Prostate gland (tissue), 2 donors: Measurements from ENCODE around the gene MBOAT1. TPM values are rescaled to one million over a fixed set of nuclear protein-coding genes. Genes with fewer than 3 reads are reported as not detected.

Experiments used
- DNase-seq: peaks from one replicate; pipeline ENCODE4 v3.0.0-alpha.2; 2019; ENCODE audit warnings: low spot score
- H3K27ac ChIP-seq, 2 donors: fragments of 200-600 bp; sonication (generic); 2 replicates each; pipeline ENCODE4 v1.5.1; 2017 to 2019
- H3K27me3 ChIP-seq: fragments of 200-600 bp; sonication (generic); replicated peaks from 2 replicates; pipeline ENCODE4 v1.5.1; 2019; ENCODE audit not compliant: insufficient read depth
- H3K36me3 ChIP-seq, 2 donors: fragments of 200-600 bp; sonication (generic); 1 replicate in 1 of 2; 2 replicates in 1 of 2; pipeline versions ENCODE4 v1.5.1 to v1.8.1; 2017 to 2019
- H3K4me1 ChIP-seq: fragments of 200-600 bp; sonication (generic); replicated peaks from 2 replicates; pipeline ENCODE4 v1.5.1; 2019
- H3K4me3 ChIP-seq, 2 donors: fragments of 200-600 bp; sonication (generic); 2 replicates each; pipeline ENCODE4 v1.5.1; 2017 to 2019
- H3K9me3 ChIP-seq: fragments of 200-600 bp; sonication (generic); 2 replicates; pipeline ENCODE4 v1.5.1; 2017
- POLR2A ChIP-seq: fragments of 450-650 bp; IDR thresholded peaks from one replicate; pipeline ENCODE4 v1.6.1; 2016; ENCODE audit warnings: antibody characterized with exemption, mild to moderate bottlenecking
- POLR2AphosphoS5 ChIP-seq: sonication (generic); formaldehyde crosslinking; IDR thresholded peaks from one replicate; pipeline ENCODE4 v1.6.1; 2017; ENCODE audit warnings: antibody characterized with exemption
- WGBS: methylation state at CpG from one replicate; pipeline ENCODE4 v1.1.5; 2018; 5-methylcytosine and 5-hydroxymethylcytosine counted together
- intact Hi-C: fragments of 100-400 bp; cut with DNase I; formaldehyde crosslinking; loops from one replicate; pipeline ENCODE4 v1.14.2; 2022
- total RNA-seq, 2 donors: library from RNA; depleted of rRNA; stranded (reverse); fragments of >200 nt; gene quantifications; one replicate each; pipeline ENCODE4 v1.1.0, GENCODE V29; 2016
- TF ChIP-seq, protein P1 (sequence below), 4 experiments: fragments of 200-600 bp in 2 of 4; fragments of 450-650 bp in 2 of 4; sonication (generic) in 2 of 4; IDR thresholded peaks; 1 replicate in 3 of 4; 2 replicates in 1 of 4; pipeline ENCODE4 v1.5.1; 2016 to 2019; ENCODE audit warnings: antibody characterized with exemption in 4 of 4, mild to moderate bottlenecking in 2 of 4, moderate library complexity in 2 of 4

MBOAT1 gene
- total RNA-seq, 2 donors from 2014 or later: 8.6 to 14.1 TPM

DNA sequence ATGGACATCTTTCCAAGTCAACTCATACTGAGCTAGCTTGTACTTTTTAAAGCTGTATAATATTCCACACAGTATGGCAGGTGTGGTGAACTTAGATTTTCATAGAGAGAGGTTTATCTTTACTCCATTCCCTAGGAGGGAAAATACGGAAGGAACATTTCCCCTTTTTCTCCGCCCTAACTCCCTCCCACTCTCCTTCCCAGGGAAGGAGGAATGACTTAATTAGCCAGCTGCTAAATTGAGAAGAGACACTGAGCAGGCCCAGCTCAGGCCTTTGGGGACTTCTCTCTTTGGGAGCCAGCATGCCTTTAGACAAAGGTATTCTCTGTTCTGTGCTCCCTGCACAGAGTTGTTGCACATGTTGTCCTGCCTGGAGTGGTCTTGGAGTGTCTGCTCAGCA, 46.1 kb downstream of the MBOAT1 start:
- Histone ChIP-seq H3K36me3 (no peaks in the 10 kb centered on the region), H3K4me1 (no peaks in the 10 kb centered on the region), H3K27me3 (no peaks in the 10 kb centered on the region), H3K4me3 (no peak overlapping the region), H3K9me3 (no peaks in the 10 kb centered on the region), H3K27ac (no peak overlapping the region)
- no peak for TF ChIP-seq POLR2A
- TF ChIP-seq, protein P1, sequence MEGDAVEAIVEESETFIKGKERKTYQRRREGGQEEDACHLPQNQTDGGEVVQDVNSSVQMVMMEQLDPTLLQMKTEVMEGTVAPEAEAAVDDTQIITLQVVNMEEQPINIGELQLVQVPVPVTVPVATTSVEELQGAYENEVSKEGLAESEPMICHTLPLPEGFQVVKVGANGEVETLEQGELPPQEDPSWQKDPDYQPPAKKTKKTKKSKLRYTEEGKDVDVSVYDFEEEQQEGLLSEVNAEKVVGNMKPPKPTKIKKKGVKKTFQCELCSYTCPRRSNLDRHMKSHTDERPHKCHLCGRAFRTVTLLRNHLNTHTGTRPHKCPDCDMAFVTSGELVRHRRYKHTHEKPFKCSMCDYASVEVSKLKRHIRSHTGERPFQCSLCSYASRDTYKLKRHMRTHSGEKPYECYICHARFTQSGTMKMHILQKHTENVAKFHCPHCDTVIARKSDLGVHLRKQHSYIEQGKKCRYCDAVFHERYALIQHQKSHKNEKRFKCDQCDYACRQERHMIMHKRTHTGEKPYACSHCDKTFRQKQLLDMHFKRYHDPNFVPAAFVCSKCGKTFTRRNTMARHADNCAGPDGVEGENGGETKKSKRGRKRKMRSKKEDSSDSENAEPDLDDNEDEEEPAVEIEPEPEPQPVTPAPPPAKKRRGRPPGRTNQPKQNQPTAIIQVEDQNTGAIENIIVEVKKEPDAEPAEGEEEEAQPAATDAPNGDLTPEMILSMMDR (IDR thresholded peaks at IDR 0.05): no peak
- no peak for TF ChIP-seq POLR2AphosphoS5
- intact Hi-C loops: no loop called here
- 85% methylated on average over 2 of the region's 2 CpGs for WGBS
- DNase-seq: no peak

DNA sequence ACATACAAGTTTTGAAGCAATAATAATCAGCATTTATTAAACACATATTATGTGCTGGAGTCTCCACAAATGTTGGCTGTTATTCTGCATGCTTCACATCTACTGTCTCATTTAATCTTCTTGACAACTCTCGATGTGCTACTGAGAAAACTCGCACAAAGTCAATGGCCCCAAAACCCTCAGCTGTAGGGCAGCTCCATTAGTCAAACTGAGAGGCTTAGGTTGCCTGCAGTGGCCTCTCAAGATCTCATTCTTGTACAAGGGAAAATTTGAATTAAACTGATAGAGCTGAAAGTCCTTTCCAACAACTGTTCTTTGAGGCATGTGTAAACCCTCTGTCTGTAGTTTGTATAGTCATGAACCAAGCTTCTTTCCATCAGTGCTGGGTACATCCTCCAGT, 49.8 kb downstream of the MBOAT1 start:
- H3K4me1 ChIP-seq: no peaks in the 10 kb centered on the region
- no peak for DNase-seq
- TF ChIP-seq POLR2AphosphoS5 (no peak), POLR2A (no peak)
- TF ChIP-seq, protein P1 (IDR thresholded peaks at IDR 0.05): no peak
- H3K36me3 ChIP-seq: no peaks in the 10 kb centered on the region
- WGBS: 90% methylated on average over 2 of the region's 2 CpGs
- intact Hi-C loops: no loop called here
- H3K9me3 ChIP-seq: no peaks in the 10 kb centered on the region
- no peaks in the 10 kb centered on the region for H3K27me3 ChIP-seq
- no peak overlapping the region for H3K4me3 ChIP-seq
- H3K27ac ChIP-seq: no peak overlapping the region

DNA sequence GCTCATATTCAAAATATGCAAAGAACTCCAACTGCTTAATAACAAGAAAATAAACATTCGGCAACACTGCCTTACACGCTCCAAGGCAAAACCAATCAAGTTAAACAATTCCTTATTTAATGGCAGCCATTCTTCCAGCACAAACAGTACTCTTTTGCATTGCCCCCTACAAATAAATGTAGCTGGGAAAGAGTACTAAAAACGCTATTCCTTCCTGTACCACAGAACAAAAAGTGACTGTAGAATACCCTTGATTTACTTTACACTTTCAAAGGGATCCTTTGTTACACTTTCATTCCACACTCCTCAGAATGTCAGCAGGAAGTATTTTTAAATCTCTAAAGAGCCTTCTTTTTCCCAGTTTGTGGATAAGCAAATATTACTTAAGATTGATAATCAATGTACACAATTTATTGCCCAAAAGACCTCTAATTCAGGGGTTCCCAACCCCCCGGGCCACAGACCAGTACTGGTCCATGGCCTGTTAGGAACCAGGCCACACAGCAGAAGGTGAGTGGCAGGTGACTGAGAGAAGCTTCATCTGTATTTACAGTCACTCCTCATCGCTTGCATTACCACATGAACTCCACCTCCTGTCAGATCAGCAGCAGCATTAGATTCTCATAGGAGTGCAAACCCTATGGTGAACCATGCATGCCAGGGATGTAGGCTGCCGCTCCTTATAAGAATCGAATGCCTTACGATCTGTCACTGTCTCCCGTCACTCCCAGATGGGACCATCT, 51.6 kb downstream of the MBOAT1 start:
- Histone ChIP-seq H3K27ac (peak overlapping the region in 1 of 2 donors; percentile 2), H3K27me3 (no peaks in the 10 kb centered on the region), H3K4me1 (no peaks in the 10 kb centered on the region), H3K4me3 (no peak overlapping the region), H3K36me3 (no peaks in the 10 kb centered on the region), H3K9me3 (no peaks in the 10 kb centered on the region)
- TF ChIP-seq POLR2AphosphoS5 (no peak), POLR2A (no peak)
- TF ChIP-seq, protein P1 (IDR thresholded peaks at IDR 0.05): no peak
- DNase-seq: no peak
- intact Hi-C loops: no loop called here
- 73% methylated on average over 9 of the region's 9 CpGs for WGBS

DNA sequence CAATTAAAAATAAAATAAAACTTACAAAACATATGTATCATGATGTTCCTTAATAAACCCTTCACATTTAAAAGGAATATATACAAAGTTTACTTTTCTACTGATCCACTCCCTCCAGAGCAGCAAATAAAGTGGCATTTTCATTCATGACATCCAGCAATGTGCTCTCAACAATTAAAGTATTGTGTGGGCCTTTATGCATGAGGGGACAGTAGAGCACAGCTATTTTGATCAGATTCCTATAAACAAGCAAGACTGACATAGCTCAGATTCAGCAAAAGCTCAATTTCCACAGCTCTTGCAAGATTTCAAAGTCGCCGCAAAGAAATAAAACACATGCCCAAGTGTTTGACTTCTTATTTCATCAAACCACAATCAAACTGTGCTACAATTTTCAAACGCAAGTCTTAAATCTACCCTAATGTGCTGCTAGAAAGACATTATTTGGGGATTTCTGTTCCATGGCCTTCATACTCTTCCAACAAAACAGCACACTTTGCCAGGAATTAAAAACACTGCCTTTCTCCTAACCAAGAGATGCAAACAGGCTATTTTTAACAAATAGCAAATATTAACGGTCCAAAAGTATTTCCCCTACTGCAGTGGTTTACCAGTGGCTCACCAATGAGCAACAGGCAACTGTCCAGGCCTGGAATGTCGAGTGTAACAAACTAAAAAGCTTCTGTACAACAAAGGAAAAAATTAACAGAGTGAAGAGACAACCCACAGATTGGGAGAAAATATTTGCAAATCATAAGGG, 52.3 kb downstream of the MBOAT1 start:
- Histone ChIP-seq H3K4me3 (no peak overlapping the region), H3K4me1 (no peaks in the 10 kb centered on the region), H3K9me3 (no peaks in the 10 kb centered on the region), H3K27ac (peak overlapping the region in 1 of 2 donors; percentile 2), H3K36me3 (no peaks in the 10 kb centered on the region), H3K27me3 (no peaks in the 10 kb centered on the region)
- DNase-seq: no peak
- no peak for TF ChIP-seq POLR2A
- TF ChIP-seq POLR2AphosphoS5: no peak
- TF ChIP-seq, protein P1 (IDR thresholded peaks at IDR 0.05): no peak
- WGBS: 60% methylated on average over 5 of the region's 5 CpGs
- intact Hi-C loops: no loop called here
